Measurements from ENCODE around the gene ADISSP.
A peak's percentile ranks its signal among the peaks of the same experiment; 100 is the strongest.

ADISSP gene

DNA sequence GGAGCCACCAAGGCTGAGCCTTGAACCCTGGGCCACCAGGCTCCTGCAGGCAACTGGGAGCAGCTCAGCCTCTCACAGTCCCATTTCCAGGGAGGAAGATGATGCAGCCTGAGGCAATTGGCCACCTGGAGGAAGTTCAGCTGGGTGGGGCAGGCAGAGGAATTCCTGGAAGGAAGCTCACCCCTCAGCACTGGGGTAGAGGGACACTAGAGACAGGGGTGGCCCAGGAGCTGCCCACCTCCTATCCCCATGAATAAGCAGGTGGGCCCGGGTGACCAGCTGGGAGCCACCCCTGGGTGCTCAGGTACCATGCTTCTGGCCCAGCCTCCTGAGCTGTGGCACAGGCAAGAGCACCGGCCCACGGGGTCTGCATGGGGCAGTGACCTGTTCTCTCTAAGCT lies 38.7 kb downstream of the ADISSP start:
- no peak for DNase-seq
- H3K4me3 ChIP-seq = no peak overlapping the region
- intact Hi-C loops (cut with DNase I; ENCODE audit: low total_unique reads) = no loop called here
- H3K4me1 ChIP-seq = peaks cover 0 to 9% (median 0%) of the 10 kb centered on the region in 4 donors
- H3K27ac ChIP-seq = no peak overlapping the region
- H3K36me3 ChIP-seq = no peaks in the 10 kb centered on the region
- peaks cover 0 to 62% of the 10 kb centered on the region in 2 donors for H3K27me3 ChIP-seq
- TF ChIP-seq, protein P1, sequence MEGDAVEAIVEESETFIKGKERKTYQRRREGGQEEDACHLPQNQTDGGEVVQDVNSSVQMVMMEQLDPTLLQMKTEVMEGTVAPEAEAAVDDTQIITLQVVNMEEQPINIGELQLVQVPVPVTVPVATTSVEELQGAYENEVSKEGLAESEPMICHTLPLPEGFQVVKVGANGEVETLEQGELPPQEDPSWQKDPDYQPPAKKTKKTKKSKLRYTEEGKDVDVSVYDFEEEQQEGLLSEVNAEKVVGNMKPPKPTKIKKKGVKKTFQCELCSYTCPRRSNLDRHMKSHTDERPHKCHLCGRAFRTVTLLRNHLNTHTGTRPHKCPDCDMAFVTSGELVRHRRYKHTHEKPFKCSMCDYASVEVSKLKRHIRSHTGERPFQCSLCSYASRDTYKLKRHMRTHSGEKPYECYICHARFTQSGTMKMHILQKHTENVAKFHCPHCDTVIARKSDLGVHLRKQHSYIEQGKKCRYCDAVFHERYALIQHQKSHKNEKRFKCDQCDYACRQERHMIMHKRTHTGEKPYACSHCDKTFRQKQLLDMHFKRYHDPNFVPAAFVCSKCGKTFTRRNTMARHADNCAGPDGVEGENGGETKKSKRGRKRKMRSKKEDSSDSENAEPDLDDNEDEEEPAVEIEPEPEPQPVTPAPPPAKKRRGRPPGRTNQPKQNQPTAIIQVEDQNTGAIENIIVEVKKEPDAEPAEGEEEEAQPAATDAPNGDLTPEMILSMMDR (IDR thresholded peaks at IDR 0.05) = no peak
- H3K9me3 ChIP-seq = no peaks in the 10 kb centered on the region

DNA sequence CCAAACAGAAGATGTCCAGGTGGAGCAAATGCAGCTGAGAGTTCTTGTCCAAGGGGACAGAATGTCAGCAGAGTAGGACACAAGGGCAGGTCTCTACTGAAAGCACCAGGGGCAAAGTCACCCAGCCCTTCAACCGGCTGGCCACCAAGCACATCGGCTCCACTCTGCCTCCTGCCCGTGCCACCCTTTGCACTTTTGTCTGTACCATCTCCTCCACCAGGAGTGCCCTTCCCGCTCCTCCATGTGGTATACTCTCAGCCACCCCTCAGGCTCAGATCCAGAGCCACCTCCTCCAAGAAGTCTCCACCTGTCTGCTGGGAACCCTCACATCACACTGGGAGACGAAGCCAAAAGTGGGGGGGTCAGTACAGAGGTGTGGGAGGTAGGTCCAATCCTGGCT lies 39.2 kb downstream of the ADISSP start:
- Histone ChIP-seq H3K36me3 (no peaks in the 10 kb centered on the region), H3K4me1 (peaks cover 0 to 9% (median 0%) of the 10 kb centered on the region in 4 donors), H3K27ac (no peak overlapping the region), H3K27me3 (peaks cover 0 to 59% of the 10 kb centered on the region in 2 donors), H3K4me3 (no peak overlapping the region), H3K9me3 (no peaks in the 10 kb centered on the region)
- TF ChIP-seq, protein P1 (IDR thresholded peaks at IDR 0.05) = no peak
- intact Hi-C loops (cut with DNase I; ENCODE audit: low total_unique reads) = no loop called here
- DNase-seq = no peak

DNA sequence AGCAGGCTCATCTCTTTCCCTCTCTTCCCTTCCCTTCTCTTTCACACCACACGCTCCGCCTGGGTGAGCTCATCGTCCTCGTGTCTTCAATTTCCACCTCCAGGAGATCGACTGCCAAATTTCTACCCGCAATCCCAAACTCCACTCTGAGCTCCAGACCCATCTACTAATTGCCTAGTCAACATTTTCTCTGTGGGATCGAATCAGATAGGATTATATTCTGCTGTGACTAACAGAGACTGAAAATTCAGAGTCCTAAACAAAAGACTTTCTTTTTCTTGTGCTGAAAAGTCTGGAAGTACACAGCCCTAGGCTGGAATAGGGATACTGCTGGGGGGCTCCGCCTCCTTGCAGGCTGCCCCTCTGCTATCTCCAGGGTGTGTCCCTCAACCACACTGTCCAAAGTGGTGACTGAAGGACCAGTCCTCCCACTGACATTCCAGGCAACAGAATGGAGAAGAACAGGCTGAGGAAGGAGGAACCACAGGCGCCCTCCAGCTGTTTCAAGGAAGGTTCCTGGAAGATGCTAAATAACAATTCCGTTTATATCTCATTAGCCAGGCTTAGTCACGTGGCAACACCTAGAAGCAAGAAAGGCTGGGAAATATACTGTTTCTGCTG lies 40.0 kb downstream of the ADISSP start:
- H3K9me3 ChIP-seq = no peaks in the 10 kb centered on the region
- no peaks in the 10 kb centered on the region for H3K36me3 ChIP-seq
- DNase-seq = peak in 1 of 2 donors; percentile 66
- no peak overlapping the region for H3K4me3 ChIP-seq
- no peak overlapping the region for H3K27ac ChIP-seq
- H3K27me3 ChIP-seq = peaks cover 0 to 51% of the 10 kb centered on the region in 2 donors
- H3K4me1 ChIP-seq = peaks cover 0 to 9% (median 0%) of the 10 kb centered on the region in 4 donors
- TF ChIP-seq, protein P1 (IDR thresholded peaks at IDR 0.05) = no peak
- intact Hi-C loops (cut with DNase I; ENCODE audit: low total_unique reads) = no loop called here

DNA sequence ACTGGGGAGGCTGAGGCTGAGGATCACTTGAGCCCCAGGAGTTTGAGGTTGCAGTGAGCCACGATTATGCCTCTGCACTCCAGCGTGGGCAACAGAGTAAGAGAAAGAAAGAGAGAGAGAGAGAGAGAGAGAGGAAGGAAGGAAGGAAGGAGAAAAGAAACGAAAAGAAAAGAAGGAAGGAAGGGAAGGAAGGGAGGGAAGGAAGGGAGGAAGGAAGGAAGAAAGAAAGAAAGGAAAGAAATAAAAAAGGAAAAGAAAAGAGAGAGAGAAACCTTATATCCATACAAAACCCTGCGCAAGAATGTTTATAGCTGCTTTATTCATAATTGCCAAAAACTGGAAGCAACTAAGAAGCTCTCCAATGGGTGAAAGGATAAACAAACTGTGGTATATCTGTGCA lies 43.2 kb downstream of the ADISSP start:
- DNase-seq = no peak
- Histone ChIP-seq H3K27ac (no peak overlapping the region), H3K27me3 (peaks cover 0 to 29% of the 10 kb centered on the region in 2 donors), H3K4me1 (peaks cover 0 to 5% (median 0%) of the 10 kb centered on the region in 4 donors), H3K36me3 (no peaks in the 10 kb centered on the region), H3K9me3 (no peaks in the 10 kb centered on the region), H3K4me3 (no peak overlapping the region)
- intact Hi-C loops (cut with DNase I; ENCODE audit: low total_unique reads) = no loop called here
- TF ChIP-seq, protein P1 (IDR thresholded peaks at IDR 0.05) = no peak

DNA sequence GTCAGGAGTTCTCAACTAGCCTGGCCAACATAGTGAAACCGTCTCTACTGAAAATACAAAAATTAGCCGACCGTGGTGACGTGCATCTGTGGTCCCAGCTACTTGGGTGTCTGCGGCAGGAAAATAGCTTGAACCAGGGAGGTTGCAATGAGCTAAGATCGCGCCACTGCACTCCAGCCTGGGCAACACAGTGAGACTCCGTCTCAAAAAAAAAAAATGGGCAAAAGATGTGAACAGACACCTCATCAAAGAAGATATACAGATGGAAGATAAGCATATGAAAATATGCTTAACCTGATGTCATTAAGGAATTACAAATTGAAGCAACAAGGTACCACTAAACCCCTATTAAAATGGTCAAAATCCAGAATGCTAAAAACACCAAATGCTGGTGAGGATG lies 44.3 kb downstream of the ADISSP start:
- intact Hi-C loops (cut with DNase I; ENCODE audit: low total_unique reads) = no loop called here
- no peak overlapping the region for H3K27ac ChIP-seq
- H3K9me3 ChIP-seq = no peaks in the 10 kb centered on the region
- DNase-seq = no peak
- H3K36me3 ChIP-seq = no peaks in the 10 kb centered on the region
- H3K4me1 ChIP-seq = peaks cover 0 to 5% (median 0%) of the 10 kb centered on the region in 4 donors
- peaks cover 0 to 26% of the 10 kb centered on the region in 2 donors for H3K27me3 ChIP-seq
- TF ChIP-seq, protein P1 (IDR thresholded peaks at IDR 0.05) = no peak
- no peak overlapping the region for H3K4me3 ChIP-seq
